HG03064 (cell line): ENCODE measurements around the gene TSC22D2.
"Not testable (repeated sequence)": the region's sequence is repeated elsewhere in the genome, so short reads cannot be mapped to it uniquely, and the experiment has no call there.

Experiments
- ATAC-seq: cut with Tn5 transposase; IDR thresholded peaks from one replicate; pipeline ENCODE4 v1.9.1; 2021; ENCODE audit warnings: low read depth; ENCODE audit not compliant: unreplicated experiment

TSC22D2 gene

DNA sequence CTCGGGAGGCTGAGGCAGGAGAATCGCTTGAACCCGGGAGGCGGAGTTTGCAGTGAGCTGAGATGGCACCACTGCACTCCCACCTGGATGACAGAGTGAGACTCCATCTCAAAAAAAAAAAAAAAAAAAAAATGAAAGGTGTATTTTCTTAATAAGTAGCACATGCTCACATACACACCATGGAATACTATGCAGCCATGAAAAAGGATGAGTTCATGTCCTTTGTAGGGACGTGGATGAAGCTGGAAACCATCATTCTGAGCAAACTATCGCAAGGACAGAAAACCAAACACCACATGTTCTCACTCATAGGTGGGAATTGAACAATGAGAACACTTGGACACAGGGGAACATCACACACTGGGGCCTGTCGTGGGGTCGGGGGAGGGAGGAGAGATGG lies 65.1 kb downstream of the TSC22D2 start:
- ATAC-seq = not testable (repeated sequence)

DNA sequence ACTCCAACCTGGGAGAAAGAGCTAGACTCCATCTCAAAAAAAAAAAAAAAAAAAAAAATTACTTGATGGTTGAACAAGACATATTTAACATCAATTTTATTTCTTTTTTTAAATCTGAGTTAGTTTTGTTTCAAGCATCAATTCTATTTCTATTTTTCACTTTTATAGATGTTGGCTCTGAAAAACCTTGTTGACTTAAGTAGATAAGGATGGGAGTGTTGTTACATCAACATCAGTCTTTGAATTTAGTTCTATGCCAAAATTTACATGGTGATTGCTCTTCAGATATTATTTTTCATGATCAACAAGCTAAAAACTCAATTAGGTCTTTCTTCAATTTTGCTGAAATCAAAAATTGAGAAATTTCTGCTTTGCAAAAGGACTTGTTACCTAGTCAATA lies 71.3 kb downstream of the TSC22D2 start:
- no peak for ATAC-seq

DNA sequence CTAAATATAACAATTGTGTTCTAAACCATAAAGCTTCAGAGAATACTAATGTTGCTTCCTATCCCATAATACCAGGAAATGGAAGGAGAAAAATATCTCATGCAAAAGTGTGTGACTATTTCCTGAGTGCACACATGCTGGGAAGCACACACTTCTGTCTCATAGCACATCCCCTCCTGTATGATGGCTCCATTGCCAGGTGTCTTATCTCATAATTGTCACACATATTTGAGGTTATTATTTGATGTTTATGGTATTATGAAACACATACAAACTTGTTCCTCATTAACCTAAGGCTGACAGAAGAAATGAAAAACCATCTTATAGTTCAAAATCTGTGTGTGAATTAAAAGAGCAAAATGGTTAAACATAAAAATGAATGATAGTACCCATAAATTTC lies 72.8 kb downstream of the TSC22D2 start:
- ATAC-seq = no peak

DNA sequence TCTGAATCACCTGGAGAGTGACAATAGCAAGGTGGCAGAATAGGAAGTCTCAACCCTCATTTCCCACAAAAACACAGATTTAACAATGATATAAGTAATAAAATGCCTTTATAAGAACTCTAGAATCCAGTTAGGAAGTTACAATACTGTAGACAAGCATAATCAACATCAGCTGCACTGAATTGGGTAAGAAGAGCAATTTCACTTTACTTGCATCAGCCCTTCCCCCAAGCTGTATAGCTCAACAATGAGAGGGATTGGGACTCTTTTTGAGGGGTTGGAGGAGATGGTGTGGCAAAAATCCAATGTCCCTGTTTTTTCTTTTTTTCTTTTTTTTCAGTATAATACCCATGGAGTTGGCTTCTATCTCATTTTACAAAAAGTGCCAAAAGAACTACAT lies 75.1 kb downstream of the TSC22D2 start:
- ATAC-seq = no peak

DNA sequence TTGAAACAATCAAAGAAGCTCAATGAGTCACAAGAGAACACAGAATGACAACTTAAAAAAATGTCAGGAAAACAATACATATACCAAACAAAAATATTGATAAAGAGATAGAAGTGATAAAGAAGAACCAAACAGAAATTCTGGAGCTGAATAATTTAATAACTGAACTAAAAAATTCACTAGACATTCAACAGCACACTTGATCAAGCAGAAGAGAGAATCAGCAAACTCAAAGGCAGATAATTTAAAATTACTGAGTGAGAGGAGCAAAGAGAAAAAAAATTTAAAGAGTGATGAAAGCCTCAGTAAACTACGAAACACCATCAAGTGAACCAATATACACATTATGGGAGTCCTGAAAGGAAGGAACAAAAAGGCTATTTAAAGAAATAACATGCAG lies 76.3 kb downstream of the TSC22D2 start:
- no peak for ATAC-seq

DNA sequence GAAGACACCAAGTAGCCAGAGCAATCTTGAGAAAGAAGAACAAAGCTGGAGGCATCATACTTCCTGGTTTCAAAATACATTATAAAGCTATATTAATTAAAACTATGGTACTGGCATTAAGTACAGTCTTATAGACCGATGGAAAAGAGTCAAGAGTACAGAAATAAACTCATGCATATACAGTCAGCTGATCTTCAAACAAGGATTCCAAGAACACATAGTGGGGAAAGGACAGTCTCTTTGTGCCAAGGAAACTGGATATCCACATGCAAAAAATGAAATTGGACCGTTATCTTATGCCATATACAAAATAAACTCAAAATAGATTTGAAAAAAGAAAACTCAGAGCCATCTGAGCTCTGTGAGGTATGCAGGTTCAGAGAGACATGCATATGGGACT lies 80.8 kb downstream of the TSC22D2 start:
- ATAC-seq = no peak

DNA sequence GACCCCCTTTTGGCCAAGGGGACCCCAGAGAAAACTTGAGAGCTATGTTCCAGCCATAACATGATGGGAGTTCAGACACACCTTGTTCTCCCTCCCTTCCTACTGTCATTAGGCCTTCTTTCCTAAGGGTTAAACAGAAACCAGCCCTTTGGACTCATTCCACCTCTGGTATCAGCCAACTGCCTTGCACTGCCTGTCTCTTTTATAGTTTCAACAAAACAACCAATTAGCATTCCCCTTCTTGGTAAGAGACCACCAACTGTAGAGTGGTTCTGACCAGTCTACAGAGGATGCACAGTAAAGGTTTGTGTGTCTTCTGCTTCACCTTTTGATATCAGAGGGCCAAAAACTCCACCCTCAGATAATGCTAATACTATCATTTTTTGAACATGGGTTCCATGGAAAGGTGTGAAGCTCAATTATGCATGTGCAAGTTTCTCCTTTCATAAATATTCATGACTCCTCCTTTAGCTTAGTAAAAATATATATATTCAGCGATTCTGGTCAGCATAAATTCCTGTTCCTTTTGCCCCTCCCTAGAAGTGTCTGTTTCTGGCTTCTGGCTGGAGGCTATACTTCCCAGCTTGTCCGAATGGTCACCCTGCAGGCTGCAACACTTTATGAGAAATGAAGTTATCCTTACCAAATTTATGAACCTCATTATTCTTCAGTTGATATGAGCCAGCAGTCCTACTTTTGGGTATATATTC lies 82.3 kb downstream of the TSC22D2 start:
- no peak for ATAC-seq

DNA sequence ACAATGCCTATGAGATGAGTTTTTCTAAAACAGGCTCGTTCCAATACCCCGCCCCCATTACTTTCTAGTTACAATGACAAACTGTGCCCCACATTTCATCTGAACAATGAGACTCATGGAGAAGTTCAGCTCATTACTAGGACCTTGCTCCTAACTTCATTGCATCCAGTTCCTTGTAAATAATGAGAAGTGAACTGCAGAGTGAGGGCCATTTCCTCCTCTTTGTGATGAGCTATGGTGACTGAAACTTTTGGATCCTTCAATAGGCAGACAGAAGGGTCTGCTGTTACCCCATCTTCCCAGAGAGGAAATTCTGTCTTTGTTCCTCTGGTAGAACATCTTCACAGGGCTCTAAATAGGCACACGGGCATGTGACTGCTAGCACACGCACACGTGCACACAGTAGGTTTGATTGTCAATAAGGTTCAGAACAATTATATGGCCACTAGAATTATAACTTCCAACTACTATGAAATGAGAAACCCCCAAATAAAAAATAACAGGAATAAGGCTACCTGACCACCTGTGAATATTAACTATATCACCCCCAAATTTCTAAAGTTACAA lies 86.4 kb downstream of the TSC22D2 start:
- no peak for ATAC-seq

DNA sequence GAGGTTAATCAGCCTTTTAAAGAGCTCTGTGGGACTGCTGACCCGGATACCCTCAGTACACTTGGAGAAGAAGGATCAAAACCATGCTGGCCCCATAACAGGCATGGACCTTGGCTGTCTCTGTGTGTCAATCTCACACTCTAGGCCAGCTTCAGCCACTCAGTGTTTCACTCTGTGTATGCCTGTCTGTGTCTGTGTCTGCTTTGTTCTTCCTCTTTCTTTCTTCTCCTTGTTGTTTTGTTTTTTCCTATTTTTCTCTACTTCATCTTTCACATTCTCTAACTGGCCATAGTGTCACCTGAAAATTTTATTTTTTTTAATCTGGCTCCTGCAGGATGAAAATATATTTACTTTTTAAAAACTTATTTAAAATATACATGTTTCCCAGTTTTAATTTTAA lies 87.1 kb downstream of the TSC22D2 start:
- no peak for ATAC-seq

DNA sequence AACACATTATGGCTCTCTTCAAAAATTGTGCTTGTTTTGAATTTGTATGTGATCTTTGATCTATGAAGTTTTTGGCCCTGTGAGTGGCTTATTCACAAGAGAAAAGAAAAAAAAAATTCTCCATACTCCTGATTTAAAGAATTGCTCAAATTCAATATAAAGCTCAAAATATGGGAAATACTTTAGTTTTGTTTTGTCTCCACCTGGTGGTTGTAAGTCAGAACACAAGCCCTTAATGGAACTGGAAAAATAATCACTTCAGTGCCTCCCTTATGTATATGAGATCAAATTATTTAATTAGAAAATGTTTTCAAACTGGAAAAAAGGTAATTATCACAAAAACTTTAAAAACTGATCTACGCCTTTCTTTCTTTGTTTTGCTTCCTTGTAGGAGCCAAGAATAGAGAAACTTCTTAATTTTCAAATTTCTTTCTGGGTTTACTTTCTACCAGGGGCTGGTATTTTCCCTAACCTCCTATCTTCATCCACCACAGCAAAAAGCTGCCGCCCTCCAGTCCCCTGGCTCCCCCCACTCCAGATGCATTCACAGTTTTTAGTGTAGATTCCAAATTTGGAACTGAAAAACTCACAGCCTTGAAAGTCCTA lies 87.6 kb downstream of the TSC22D2 start:
- ATAC-seq = no peak

DNA sequence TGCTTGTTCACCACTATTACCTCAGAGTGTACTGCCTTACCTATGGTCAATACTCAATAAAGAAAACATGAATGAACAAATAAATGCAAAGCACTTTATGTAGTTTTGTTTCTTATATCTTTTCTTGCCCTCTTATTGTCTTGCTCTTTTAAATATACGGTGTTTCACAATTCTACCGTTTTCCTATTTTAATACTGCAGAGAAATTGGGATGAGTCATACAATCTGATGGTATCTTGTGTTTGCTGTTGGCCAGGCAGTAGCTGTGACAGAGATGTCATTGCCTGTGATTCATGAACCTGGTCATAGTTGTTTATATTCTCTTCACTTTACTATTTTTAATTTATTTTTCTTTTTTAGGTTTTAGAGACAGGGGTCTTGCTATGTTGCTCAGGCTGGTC lies 89.9 kb downstream of the TSC22D2 start:
- no peak for ATAC-seq

DNA sequence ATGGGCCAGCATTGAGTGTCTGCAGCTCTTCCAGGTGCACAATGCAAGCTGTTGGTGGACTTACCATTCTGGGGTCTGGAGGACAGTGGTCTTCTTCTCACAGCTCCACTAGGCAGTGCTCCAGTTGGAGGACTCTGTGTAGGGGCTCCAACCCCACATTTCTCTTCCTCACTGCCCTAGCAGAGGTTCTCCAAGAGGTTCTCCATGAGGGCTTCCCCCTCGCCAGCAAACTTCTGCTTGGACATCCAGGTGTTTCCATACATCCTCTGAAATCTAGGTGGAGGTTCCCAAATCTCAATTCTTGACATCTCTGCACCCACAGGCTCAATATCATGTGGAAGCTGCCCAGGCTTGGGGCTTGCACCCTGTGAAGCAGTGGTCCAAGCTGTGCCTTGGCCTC lies 92.9 kb downstream of the TSC22D2 start:
- not testable (repeated sequence) for ATAC-seq

DNA sequence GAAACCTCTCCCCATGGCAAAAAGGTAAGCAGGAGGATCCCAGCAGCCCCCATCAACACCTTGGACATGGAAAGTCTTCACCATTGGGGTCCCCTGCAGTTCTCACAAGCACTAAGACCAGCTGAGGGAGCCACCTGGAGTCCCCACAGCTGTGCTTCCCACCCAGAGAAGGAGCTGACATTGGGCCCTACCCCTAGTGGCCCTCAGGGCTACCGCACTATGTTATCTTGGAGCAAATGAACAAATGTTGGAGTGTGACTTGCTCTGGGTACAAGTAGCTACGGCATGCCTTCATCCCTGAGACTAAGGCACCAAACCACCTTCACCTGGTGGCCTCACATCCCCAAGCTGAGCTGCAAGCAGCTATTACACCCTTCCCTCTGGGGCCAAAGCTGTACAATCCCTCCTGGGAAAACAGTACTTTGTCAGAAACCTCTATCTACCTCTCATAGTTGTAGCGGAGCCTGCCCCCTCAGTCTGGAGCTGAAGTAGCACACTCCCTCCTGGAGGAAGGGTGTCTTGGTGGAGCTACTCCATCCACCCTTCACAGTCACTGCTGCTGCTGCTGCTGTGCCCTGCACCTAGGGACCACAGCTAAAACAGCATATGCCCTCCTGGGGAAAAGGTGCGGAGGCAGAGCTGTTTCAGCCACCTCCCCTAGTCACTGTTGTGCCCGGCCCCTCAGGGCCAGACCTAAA lies 95.5 kb downstream of the TSC22D2 start:
- no peak for ATAC-seq

DNA sequence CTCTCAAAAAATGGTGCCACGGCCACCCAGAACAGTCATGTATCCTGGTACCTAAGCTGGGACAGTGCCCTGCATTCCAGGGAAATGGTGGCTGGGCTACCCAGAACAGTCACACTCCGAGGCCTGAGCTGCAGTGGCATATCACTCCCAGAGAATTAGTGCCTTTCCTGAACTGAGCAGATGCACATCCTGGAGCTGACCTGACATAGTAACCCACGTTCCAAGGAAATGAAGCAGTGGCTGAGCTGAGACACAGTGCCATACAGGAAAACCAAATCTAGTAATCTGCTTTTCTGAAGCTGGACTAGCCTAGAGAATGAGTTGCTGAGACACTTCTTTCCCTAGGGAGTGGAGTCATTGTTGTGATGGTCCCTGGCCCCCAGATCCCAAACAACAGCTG lies 96.4 kb downstream of the TSC22D2 start:
- no peak for ATAC-seq

DNA sequence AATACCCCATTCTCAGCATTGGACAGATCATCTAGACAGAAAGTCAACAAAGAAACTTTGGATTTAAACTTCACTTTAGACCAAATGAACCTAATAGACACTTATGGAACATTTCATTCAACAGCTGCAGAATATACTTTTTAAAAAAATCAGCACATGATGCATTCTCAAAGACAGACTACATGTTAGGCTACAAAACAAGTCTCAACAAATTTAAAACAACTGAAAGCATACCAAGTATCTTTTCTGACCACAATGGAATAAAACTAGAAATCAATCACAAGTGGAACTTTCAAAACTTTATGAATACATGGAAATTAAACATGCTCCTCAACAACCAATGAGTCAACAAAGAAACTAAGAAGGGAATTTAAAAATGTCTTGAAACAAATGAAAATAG lies 100.3 kb downstream of the TSC22D2 start:
- no peak for ATAC-seq

DNA sequence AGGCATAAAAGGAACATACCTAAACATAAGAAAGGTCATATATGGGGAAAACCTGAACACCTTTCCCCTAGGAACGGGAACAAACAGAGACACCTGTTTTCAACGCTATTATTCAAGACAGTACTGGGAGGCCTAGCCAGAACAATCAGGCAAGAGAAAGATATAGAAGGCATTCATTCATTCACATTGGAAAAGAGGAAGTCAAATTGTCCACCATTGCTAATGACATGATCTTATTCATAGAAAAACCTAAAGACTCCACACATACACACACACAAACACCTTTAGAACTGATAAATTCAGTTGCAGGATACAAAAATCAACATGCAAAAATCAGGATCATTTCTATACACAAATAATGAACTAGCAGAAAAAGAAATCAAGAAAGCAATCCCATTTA lies 101.7 kb downstream of the TSC22D2 start:
- no peak for ATAC-seq

DNA sequence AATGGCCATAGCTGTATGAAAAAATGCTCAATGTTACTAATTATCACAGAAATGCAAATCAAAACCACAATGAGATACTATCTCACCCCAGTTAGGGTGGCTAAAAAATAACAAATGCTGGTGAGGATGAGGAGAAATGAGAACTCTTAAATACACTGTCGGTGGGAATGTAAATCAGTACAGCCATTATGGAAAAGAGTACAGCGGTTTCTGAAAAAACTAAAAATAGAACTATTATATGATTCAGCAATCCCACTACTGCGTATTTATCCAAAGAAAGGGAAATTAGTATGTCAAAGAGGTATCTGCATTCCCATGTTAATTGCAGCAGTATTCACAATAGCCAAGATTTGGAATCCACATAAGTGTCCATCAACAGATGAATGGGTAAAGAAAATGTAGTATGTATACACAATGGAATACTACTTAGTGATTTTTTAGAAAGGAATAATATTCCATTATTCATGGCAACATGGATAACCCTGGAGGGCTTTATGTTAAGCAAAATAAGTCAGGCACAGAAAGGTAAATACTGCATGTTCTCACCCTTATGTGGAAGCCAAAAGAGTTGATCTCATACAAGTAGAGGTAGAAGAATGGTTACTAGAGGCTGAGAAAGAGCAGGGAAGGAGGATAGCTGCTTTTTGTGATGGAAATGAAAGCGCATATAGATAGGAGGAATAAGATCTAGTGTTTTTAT lies 103.2 kb downstream of the TSC22D2 start:
- ATAC-seq = no peak

DNA sequence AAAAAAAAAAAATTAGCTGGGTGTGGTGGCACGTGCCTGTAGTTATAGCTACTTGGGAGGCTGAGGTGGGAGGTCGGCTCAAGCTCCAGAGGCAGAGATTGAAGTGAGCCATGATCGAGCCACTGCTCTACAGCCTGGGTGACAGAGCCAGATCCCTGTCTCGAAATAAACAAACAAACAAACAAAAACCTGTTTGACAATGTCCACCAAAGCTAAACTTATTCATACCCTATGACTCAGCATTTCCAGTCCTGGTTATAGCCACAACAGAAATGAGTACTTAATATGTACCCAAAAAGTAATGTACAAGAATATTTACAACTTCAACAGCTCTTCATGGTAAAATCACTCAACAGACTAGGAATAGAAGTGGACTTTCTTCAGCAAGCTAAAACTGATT lies 107.1 kb downstream of the TSC22D2 start:
- no peak for ATAC-seq
